ENCODE measurements around the gene KAZN. TPM values are rescaled to one million over a fixed set of nuclear protein-coding genes. Genes with fewer than 3 reads are reported as not detected.
A peak's percentile ranks its signal among the peaks of the same experiment; 100 is the strongest.

Gene KAZN
- total RNA-seq, 1 donor from 2014 or later, result 11.6 TPM

DNA sequence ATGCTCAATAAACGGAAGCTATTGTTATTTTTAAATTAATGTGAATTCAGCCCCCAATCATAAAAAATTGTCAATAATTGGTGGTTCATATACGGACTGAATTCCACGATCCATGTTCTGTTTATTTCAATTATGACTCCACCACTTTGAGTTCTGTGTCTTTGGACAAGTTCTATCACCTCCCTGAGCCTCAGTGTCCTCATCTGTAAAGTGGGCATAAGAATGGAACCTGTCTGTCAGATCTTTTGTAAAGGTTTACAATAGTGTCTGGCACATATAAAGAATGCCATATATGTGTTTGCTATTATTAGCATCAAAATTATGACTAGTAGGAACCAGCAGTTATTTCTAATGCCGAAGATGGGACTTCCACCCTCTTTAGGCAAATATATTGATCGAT is 183.3 kb downstream of the KAZN start:
- Mint-ChIP-seq H3K27me3 (ENCODE audit: low read depth) (peaks cover 16% of the 10 kb centered on the region), H3K36me3 (ENCODE audit: low read depth) (peaks cover 3% of the 10 kb centered on the region), H3K4me1 (peaks cover 25% of the 10 kb centered on the region), H3K9me3 (no peaks in the 10 kb centered on the region), H3K4me3 (no peak overlapping the region), H3K27ac (ENCODE audit: unreplicated experiment) (no peak overlapping the region)
- DNase-seq (ENCODE audit: low read depth, low spot score), result no peak
- TF ChIP-seq, protein P1, sequence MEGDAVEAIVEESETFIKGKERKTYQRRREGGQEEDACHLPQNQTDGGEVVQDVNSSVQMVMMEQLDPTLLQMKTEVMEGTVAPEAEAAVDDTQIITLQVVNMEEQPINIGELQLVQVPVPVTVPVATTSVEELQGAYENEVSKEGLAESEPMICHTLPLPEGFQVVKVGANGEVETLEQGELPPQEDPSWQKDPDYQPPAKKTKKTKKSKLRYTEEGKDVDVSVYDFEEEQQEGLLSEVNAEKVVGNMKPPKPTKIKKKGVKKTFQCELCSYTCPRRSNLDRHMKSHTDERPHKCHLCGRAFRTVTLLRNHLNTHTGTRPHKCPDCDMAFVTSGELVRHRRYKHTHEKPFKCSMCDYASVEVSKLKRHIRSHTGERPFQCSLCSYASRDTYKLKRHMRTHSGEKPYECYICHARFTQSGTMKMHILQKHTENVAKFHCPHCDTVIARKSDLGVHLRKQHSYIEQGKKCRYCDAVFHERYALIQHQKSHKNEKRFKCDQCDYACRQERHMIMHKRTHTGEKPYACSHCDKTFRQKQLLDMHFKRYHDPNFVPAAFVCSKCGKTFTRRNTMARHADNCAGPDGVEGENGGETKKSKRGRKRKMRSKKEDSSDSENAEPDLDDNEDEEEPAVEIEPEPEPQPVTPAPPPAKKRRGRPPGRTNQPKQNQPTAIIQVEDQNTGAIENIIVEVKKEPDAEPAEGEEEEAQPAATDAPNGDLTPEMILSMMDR (conservative IDR thresholded peaks at IDR 0.05), result no peak

DNA sequence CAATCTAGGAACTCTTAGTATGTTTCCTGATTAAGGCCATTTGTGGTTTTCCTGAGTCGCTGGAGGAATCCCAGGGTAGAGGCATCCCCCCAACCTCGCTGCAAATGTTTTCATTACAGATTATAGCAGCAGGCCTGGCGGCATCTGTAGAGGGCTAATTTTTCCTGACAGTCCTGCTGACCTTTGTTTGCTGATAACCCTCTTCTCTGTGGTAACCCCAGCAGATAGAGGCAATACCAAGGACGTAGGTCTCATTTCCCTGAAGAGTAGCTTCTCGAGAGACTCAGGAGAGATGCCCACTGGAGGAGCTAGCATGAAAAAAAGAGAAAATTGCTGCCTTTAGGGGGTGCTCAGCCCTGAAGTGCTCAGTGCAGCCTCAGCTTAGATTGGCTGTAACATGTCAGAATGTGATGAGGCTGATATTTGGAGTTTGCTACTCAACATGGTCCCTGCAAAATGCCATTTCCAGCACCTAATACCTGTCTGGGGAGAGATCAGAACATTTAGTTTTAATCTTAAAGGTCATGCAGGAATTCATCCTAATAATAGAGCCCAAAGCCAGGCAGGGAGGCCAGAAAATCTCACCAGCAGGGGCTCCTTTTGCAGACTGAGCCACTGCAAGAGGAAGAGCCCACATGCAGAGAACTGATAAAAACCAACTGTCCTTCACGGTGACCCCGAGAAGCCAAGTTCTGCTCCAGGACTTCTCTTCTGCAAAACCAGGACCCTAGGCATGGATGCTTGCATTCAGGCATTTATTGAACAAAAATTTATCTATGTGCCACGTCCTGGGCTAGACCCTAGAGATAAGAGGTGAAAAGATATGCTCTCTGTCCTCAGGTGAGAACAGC is 184.5 kb downstream of the KAZN start:
- TF ChIP-seq, protein P1 (conservative IDR thresholded peaks at IDR 0.05), result peak; percentile 26
- H3K4me1 Mint-ChIP-seq, result peaks cover 19% of the 10 kb centered on the region
- no peak for DNase-seq (ENCODE audit: low read depth, low spot score)

DNA sequence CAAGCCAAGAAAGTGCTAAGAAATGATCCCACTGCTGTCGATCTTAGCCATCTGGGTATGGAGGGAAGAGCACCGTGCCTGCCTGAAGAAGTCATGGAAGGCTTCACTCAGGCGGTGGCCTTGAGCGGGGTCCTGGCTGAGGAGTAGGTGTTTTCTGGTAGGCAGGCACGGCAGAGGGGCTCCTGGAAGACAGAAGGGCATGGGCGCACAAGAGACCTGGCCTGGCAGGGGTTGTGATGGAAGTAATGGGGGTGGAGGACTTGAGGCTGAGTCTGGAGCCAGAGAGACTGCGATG is 185.1 kb downstream of the KAZN start:
- no peak for DNase-seq (ENCODE audit: low read depth, low spot score)
- Mint-ChIP-seq H3K4me1 (peaks cover 19% of the 10 kb centered on the region), H3K9me3 (no peaks in the 10 kb centered on the region), H3K27ac (ENCODE audit: unreplicated experiment) (peak overlapping the region; percentile 11), H3K27me3 (ENCODE audit: low read depth) (peaks cover 11% of the 10 kb centered on the region), H3K4me3 (no peak overlapping the region), H3K36me3 (ENCODE audit: low read depth) (peaks cover 3% of the 10 kb centered on the region)
- TF ChIP-seq, protein P1 (conservative IDR thresholded peaks at IDR 0.05), result no peak

More for the DNA sequence above, 184.5 kb downstream of the KAZN start:
- Mint-ChIP-seq H3K27ac (ENCODE audit: unreplicated experiment) (no peak overlapping the region), H3K36me3 (ENCODE audit: low read depth) (peaks cover 3% of the 10 kb centered on the region), H3K9me3 (no peaks in the 10 kb centered on the region), H3K27me3 (ENCODE audit: low read depth) (peaks cover 11% of the 10 kb centered on the region), H3K4me3 (no peak overlapping the region)

DNA sequence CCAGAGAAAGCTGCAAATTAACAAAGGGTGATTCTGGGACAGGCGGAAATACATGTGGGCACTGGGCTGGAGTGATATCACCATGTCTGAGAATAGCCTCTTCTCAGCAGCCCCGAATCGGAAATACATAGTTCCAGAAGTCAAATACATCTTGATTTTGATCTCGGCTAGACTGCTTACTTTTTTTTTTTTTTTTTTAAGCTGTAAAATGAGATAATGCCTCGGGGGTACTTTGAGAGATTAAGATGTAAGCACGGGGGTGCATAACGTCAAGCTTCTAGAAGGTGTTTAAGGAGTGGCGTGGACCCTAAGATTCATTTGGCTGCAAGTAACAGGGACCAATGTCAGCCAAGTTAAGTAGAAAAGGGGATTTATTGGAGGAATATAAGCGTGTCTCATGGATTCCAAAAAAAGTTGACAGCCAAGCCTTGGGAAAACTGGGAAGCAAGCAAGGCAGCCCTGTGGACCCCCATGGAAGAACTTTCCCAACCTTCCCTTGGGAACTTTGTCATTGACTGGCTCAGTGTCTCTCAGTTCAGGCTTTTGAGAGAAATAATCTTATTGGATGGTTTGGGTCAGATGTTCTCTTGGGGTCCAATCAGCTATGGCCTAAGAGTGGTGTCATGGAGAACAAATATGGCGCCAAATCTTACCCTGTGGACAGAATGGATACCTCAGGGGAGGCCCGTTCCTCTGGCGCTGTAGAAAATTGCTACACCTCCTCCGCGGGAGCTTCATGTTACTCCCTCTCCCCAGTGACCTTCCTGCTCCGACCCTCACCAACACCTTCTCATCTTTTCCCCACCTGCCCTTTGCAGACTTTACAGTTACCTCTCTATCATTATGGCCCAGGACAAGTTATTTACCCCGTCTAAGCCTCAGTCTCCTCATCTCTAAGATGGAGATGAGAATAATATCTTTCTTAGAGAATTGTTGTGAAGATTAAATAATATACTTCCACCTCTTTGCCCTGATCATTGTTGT is 186.6 kb downstream of the KAZN start:
- Mint-ChIP-seq H3K4me3 (no peak overlapping the region), H3K4me1 (peaks cover 9% of the 10 kb centered on the region)
- TF ChIP-seq, protein P1 (conservative IDR thresholded peaks at IDR 0.05), result no peak

DNA sequence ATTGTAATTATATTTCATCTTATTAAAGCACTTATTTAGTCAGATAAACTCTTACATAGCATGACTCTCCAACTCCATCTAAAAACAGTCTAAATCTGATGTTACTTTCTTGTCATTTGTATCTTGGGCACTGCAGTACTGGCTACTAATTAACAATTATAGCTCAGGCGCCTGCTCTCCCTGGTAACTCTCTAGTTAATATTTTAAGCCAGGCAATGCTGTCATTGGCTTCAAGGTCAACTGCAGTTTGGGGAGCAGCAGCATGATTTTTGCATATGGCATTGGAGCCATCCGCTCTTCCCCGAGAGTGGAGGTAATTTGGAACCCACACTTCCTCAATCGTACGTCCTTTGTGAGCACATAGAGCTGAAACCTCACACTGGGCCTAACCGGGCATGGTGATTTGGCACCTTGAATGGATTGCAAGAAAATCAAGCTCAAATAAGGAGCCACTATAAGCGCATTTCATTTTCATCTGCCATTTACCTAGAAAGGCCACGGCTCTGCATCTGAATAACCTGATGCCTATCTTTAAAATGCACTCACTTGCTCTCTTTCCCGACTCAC is 187.7 kb downstream of the KAZN start:
- no peak overlapping the region for H3K27ac Mint-ChIP-seq (ENCODE audit: unreplicated experiment)
- DNase-seq (ENCODE audit: low read depth, low spot score), result no peak
- H3K4me1 Mint-ChIP-seq, result peaks cover 3% of the 10 kb centered on the region
- no peak overlapping the region for H3K4me3 Mint-ChIP-seq
- TF ChIP-seq, protein P1 (conservative IDR thresholded peaks at IDR 0.05), result no peak
- no peaks in the 10 kb centered on the region for H3K9me3 Mint-ChIP-seq
- H3K27me3 Mint-ChIP-seq (ENCODE audit: low read depth), result peaks cover 11% of the 10 kb centered on the region
- peaks cover 3% of the 10 kb centered on the region for H3K36me3 Mint-ChIP-seq (ENCODE audit: low read depth)

More for the DNA sequence above, 186.6 kb downstream of the KAZN start:
- Mint-ChIP-seq H3K27ac (ENCODE audit: unreplicated experiment) (no peak overlapping the region), H3K9me3 (no peaks in the 10 kb centered on the region), H3K36me3 (ENCODE audit: low read depth) (peaks cover 3% of the 10 kb centered on the region), H3K27me3 (ENCODE audit: low read depth) (peaks cover 11% of the 10 kb centered on the region)
- DNase-seq (ENCODE audit: low read depth, low spot score), result no peak

All from neural crest cell (in vitro differentiated cells).